HG03045 (cell line): ENCODE data around the gene CEP19.

Experiments
- ATAC-seq: cut with Tn5 transposase; IDR thresholded peaks from one replicate; pipeline ENCODE4 v1.9.1; 2021; ENCODE audit warnings: mild to moderate bottlenecking, moderate library complexity; ENCODE audit not compliant: unreplicated experiment

The CEP19 gene

DNA sequence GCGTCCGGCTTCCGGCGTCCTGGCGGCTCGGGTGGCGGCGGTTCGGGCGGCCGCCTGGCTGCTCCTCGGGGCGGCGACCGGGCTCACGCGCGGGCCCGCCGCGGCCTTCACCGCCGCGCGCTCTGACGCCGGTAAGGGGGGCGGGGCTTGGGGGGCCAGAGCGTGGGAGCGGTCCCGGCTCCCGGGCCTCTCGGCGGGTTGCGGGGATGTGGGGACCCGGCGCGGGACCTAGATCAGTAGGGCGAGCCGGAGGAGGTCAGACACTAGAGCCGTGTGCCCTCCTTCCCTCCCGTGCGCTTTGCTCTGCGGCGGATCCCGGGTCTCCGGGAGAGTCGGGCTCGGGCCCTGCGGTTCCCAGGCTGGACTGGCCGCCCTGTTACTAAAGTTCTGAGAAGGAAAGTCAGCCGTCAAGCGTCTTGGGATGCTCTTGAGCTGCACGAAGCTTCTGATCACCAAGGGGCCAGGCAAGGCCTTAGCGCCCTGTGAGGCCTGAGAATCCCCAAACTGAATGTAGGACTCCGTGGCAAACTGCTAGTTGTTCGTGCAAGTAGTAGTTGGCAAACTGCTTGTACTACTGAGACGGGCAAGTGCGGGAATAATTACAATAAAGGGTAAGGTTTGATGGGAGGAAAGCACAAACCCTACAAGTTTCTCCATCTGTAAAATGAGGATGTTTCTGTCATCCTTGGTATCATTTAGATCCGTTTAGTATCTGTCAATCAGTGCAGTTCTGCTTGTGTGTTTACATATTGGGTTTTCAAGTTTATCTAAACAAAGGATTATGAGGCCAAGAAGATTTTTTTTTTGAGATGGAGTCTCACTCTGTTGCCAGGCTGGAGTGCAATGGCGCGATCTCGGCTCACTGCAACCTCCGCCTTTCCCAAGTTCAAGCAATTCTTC, 714 bp upstream of the CEP19 start:
- peak; percentile 55 for ATAC-seq

DNA sequence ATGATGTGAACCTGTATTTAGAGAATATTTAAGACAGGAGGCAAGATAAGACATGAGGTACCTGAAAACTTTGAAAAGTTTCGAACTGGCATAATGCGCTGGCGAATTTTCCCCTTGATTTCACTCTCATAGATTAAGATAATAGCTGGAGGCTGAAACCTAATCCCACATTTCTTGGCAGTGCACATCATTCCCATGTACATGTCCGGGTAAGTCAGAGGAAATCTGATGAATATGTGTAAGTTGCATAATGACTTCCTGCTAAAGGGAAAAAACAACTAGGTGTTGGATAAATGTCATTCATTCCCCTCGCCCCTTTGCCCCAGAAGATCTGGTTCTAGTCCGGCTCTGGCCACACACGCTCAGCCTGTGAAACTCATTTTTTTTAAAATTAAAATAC, 3.6 kb downstream of the CEP19 start:
- ATAC-seq = no peak

- ATAC-seq = no peak
Observed at GRCh38 chr3:196707566-196707965, 4.5 kb downstream of the CEP19 start.

DNA sequence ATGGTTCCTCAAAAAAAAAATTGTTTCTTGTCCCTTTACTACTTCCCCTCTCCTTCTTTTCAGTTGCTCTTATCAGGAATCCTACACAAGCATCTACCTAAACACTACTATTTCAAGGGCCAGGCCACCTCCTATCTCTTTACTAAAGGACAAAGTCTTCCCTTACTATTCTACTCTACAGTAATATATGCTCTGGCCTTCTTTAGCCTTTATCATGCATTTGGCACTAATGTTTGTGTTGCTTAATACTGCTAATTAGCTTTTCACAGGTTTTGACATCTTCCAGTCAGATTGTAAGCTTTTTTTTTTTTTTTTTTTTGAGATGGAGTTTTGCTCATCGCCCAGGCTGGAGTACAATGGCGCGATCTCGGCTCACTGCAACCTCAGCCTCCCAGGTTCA, 5.3 kb downstream of the CEP19 start:
- ATAC-seq = no peak

GRCh38 chr3:196706327-196706726, 5.7 kb downstream of the CEP19 start:
- ATAC-seq = no peak

DNA sequence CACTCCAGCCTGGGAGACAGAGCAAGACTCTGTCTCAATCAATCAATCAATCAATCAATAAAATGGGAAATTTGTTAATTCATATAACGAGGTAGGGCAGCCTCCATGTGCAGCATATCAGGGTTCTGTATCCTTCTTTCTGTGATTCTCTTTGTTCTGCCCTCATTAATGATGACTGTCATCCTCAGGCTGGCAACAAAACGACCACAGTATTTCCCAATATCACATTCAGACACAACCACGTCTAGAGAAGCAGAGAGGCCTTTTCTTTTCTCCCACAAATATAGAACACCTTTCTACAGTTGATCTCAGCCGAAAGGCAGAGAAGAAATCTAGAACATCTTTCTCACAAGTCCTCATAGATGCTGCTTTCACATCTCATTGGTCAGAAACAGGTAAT, 11.2 kb downstream of the CEP19 start:
- no peak for ATAC-seq

DNA sequence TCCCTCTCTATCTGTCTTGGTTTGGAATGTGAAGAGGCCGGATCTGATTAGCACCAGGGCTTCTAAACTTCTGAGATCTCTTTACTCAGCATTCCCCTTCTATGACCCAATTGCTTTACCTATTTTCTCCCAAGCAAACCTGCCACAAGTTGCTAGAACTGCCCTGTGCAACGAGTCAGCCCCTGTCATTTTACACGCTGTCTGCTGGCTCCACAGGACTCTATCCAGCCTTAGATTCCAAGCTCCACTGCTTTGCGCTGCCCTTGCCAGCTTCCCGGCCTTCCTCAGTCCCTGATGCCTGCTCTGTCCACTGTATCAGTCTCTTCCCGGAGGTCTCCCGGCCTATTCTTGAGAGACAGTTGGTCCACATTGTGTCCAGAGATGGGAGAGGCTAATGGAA, 12.3 kb downstream of the CEP19 start:
- no peak for ATAC-seq

GRCh38 chr3:196697270-196697669, 14.8 kb downstream of the CEP19 start:
- no peak for ATAC-seq

GRCh38 chr3:196695849-196696226, 16.2 kb downstream of the CEP19 start:
- ATAC-seq = no peak

DNA sequence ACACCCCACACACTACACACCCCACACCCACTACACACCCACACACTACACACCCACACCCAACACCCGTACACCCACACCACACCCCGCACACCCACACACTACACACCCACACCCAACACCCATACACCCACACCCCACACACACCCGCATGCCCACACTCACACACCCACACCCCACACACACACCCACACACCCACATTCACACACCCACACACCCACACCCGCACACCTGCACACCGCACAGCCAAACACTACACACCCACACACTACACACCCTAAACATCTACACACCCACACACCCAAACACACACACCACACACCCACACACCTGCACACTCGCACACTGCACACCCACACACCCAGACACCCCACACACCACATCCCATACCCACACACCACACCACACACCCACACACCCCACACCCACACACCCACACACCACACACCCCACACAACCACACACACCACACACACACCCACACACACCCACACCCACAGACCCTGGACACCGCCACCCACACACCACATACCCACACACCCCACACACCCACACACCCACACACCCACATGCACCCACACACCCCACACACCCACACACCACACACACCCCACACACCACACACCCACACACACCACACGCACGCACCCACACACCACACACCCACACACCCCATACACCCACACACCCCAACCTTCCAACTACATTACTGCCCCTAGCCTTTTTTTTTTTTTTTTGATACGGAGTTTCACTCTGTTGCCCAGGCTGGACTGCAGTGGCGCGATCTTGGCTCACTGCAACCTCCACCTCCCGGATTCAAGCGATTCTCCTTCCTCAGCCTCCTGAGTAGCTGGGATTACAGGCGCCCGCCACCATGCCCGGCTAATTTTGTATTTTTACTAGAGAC, 16.9 kb downstream of the CEP19 start:
- no peak for ATAC-seq

DNA sequence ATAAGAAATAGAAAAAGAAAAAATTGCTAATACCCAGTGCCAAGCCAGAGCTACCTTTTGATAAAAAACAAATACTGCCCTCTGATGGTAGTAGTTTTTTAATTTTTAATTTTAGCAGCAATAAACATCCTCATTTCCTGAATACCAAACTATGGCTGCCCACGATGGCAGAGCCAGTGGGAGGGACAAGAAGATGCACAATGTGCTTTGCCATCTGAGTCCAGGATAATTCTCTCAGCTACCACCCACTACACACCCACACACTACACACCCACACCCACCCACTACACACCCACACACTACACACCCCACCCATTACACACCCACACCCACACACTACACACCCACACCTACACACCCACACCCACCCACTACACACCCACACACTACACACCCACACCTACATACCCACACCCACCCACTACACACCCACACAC, 17.8 kb downstream of the CEP19 start:
- ATAC-seq = no peak

- no peak for ATAC-seq
Observed at GRCh38 chr3:196691386-196691785, 20.7 kb downstream of the CEP19 start.

DNA sequence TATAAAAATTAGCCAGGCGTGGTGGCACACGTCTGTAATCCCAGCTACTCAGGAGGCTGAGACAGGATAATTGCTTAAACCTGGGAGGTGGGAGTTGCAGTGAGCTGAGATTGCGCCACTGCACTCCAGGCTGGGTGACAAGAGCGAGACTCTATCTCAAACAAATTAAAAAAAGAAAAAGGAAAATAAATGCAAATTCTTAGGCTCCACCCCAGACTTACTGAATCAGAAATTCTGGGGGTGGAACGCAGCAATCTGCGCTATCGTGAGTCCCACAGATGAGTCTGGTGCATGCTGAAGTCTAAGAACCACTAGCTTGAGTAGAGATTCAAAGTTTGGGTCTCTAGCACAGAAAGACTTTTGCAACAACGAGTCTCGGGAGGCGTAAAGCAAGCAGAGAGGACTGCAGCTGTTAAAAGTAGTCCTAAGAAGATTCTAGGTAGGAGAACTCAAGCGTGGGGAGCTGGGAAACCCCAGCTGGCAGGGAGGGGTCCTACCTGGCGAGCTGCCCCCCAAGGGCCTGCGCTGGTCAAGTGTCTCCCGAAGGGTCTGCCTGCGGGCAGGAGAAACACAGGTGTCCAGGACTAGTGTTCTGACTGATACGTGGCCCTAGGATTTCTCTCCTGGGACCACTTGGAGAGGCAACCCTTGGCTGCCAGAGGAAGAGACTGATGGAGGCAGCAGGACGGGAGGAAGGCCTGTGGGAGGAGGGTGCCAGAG, 21.9 kb downstream of the CEP19 start:
- no peak for ATAC-seq

- no peak for ATAC-seq
Observed at GRCh38 chr3:196688349-196688748, 23.7 kb downstream of the CEP19 start.

DNA sequence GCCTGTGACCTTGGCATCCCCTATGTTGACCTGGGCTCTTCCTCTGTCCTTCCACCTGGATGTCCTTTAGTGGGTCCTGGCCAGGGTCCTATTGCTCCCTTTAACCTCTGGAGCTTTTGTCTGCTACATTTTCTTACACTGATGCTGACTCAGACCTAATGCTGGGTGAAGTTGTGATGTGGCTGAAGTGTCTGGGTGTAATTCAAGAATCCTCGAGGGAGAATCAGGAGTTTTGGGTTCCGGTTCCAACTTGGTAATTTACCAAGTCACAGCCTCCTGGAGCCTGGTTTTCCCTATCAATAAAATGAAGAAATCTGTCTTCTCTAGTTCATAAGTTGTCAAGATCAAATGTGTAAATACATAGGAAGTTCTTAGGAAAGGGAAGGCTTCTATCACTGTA, 25.6 kb downstream of the CEP19 start:
- ATAC-seq = no peak

GRCh38 chr3:196684548-196685407, 27.3 kb downstream of the CEP19 start:
- ATAC-seq = peak; percentile 84

GRCh38 chr3:196677931-196678330, 34.1 kb downstream of the CEP19 start:
- no peak for ATAC-seq

DNA sequence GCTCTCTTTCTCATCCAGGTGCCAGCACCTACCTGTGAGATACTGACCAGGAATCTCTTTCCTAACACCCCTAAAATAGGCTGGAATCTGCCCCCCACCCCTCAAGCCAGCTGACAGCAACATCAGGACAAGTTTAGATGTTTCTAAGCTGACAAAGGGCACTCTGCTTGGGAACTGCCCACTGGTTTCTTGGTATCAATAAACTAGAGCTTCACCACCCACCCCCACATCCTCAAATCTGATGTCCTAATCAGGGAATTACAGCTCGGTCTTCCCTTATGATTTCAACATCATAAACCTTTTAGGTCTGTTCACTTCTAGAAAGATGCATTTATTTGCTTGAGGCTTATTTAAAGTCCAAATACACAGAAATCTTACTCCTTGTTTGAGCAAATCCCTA, 34.7 kb downstream of the CEP19 start:
- no peak for ATAC-seq

DNA sequence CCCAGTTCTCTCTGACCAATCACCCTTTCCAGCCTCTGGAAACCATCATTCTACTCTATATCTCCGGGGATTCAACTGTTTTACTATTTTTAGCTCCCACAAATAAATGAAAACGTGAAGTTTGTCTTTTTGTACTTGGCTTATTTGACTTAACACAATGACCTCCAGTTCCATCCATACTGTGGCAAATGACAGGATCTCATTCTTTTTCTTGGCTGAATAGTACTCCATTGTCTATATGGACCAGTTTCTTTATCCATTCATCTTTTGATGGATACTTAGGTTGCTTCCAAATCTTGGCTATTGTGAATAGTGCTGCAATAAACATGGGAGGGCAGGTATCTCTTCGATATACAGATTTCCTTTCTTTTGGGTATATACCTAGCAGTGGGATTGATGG, 38.4 kb downstream of the CEP19 start:
- ATAC-seq = no peak

GRCh38 chr3:196670339-196670738, 41.7 kb downstream of the CEP19 start:
- no peak for ATAC-seq
